Activated T-cell treated with anti-CD3 and anti-CD28 coated beads for 24 hours (primary cell): ENCODE data around the gene TMEM218.

Source experiments
- DNase-seq: peaks from one replicate; pipeline ENCODE4 v3.0.0-alpha.2; 2020; ENCODE audit warnings: low read depth

TMEM218 gene

DNA sequence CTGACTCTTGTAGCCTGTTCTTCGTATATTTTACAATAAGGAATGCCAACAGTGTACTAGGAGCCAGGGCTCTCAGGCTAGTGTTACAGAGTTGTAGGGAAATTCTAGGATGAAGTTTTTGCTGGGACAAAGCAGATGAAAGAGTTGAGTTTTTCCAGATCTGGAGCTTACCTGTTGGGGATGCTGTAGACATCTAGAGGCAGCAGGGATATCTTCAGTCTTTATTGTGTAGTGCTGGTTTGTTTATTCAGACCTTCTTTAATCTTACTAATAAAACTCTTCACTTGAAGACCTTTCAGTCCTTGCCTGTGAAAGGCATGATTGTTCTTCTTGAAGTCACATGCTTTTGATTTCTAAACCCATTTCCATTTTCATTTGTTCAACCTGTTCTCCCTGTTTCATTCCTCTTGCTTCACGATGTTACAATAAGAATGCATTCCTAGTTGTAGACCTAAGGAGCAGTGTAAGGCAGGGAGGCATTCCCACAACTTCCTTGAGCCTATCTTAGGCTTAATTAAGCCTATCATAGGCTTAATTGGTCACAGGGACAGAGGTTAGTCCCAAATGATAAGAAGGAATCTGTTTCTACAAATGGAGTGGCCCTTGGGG lies 56.2 kb downstream of the TMEM218 start:
- no peak for DNase-seq

DNA sequence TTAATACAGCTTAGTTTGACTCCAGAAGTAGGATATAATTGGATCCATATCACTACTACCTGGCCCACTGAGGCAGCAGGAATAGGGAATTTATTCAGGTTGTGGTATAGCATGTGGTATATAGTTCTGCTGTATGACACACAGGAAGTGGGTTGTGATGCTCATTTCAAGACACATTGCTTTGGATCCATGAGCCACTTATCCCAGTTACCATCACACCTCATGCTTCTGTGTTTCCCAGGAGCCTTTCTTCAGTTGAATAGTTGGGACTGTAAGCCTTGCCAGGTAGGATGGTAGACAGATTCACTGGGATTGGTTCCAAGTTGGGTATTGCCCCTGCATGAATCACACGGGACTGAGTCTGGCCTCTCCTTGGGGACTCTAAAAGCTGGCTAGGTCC lies 58.3 kb downstream of the TMEM218 start:
- DNase-seq, result no peak

DNA sequence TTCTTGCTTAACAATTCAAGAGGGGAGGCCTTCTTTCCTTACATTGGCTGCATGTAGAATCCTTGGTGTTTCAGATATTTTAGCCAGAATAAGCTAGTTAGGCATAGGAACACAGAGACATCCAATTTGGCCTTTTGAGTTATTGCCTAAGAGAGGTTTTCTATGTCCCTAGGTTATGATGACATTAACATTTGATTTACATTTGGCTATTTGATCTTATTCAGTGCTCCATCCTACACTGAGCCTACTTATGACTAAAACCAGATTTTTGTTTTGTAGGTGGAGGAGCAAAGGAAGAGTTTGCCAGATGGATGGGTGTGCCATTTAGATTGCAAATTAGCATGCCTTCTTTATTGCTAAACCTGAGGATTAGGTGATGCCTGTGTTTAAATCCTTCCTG lies 59.4 kb downstream of the TMEM218 start:
- DNase-seq, result no peak

DNA sequence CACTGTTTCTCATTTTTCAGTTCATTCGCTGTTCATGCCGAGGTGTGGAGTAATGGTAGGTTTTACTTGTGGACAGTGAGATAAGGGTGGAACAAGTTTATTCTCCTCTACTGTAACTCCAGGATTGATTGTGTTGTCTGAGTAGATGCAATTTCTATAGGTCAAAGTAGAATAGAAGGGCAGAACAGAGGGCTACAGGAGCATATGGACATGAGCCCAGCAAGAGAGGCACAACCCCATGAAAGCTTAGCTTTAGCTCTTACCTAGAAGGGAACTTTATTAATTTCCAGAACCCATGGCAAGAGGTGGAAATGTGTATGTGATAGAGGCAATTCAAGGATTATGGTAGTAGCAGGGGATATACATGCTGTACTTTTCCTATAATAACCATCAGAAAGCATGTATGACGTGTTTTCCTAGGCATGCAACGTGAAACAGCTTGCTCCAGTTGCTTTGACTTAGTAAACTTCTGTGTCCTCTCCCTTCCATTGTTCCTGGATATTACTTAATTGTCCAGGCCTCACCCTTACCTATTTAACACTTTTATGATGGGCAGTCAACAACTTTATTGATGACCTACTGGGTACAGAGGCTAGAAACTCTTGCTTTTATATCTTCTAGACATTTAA lies 62.1 kb downstream of the TMEM218 start:
- DNase-seq, result no peak
